ENCODE data around the gene ITPKC. TPM values are rescaled to one million over a fixed set of nuclear protein-coding genes. Genes with fewer than 3 reads are reported as not detected.

Gene ITPKC
- total RNA-seq, 4 donors from 2014 or later = 20.9 to 68.6 (median 40.5) TPM

DNA sequence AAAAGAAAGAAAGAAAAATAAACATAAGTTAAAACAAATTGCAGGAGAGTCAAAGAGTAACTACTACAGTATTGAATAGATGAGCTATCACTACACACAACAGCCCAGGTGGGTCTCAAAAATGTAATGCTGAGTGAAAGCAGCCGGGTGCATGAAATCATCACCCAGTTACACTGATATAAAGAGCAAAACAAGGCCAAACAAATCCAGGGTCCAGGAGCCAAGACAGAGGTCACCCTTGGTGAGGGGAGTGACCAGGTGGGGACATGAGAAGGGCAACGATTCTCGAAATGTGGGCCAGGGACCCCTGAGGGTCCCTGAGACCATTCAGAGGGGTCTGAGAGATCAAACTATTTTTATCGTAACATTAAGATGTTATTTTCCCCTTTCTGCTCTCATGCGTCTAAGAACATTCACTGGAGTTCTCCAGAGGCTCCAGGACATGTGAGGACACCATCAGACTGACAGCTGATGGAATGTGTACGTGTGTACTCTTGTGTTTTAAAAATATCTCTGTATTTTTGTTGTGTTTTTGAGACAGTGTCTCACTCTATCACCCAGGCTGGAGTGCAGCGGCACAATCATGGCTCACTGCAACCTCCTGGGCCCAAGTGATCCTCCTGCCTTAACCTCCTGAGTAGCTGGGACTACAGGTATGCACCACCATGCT is 10.8 kb upstream of the ITPKC start:
- no peak for TF ChIP-seq CTCF (IDR thresholded peaks at IDR 0.05; ENCODE audit: low read depth)

GRCh38 chr19:40707615-40708014 is 9.3 kb upstream of the ITPKC start:
- no peak for TF ChIP-seq CTCF (IDR thresholded peaks at IDR 0.05; ENCODE audit: low read depth)

DNA sequence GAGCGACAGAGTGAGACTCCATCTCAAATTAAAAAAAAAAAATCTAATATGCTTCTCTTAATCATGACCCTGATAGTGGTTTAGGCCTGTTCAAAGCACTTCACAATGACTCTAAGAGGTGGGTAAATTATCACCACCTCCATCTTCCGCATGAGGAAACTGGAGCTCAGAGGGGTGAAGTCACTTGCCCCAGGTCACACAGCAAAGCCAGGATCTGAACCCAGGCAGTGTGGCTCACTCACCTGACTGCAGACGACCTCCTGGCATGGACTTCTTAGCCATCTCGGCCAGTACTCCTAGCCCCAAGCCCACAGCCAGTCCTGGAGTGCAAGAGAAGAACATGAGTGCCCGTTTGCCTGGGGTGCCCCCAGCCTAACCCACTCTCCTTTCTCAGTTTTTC is 7.1 kb upstream of the ITPKC start:
- no peak for TF ChIP-seq CTCF (IDR thresholded peaks at IDR 0.05; ENCODE audit: low read depth)

GRCh38 chr19:40713939-40714338 is 3.0 kb upstream of the ITPKC start:
- TF ChIP-seq CTCF (IDR thresholded peaks at IDR 0.05; ENCODE audit: low read depth) = no peak

DNA sequence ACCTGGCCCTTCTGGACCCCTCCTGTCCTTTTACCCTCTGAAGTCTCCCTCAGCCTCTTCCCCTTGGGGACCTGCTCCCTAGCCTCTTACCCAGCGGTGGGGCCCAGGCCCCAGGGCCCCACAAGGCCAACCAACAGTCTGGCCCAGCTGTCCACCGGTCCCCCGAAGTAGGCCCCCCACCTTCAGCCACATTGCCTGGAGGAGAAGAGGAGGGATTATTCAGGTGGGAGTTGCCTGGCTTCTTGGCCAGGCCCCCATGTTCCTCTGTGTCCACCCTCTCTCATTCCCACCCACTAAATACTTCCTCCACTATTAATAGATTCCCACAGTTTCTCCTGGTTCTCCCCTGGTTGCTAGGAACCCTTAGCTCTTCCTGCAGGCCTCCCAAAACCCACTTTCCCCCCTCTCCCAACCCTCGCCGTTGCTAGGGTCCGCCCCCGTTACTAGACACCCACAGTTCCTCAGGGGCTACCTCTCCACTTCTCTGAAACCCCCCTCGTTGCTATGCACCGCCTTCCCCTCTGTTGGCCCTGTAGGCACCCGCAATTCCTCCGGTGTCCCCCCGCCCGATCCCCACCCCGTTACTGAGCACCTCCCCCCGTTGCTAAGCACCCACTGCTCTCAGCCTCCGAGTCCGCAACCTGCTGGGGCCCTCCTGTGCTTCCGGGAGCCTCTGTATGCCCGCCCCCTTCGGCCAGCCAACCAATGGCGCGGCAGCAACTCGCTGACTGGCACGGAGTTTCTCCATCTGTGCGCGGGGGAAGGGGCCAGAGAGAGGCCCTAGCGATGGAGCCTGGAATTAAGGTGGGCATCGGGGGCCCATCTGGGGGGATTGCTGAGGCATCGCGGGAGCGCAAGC is 2.2 kb upstream of the ITPKC start:
- no peak for TF ChIP-seq CTCF (IDR thresholded peaks at IDR 0.05; ENCODE audit: low read depth)

GRCh38 chr19:40716031-40716481 is 856 bp upstream of the ITPKC start:
- no peak for TF ChIP-seq CTCF (IDR thresholded peaks at IDR 0.05; ENCODE audit: low read depth)

DNA sequence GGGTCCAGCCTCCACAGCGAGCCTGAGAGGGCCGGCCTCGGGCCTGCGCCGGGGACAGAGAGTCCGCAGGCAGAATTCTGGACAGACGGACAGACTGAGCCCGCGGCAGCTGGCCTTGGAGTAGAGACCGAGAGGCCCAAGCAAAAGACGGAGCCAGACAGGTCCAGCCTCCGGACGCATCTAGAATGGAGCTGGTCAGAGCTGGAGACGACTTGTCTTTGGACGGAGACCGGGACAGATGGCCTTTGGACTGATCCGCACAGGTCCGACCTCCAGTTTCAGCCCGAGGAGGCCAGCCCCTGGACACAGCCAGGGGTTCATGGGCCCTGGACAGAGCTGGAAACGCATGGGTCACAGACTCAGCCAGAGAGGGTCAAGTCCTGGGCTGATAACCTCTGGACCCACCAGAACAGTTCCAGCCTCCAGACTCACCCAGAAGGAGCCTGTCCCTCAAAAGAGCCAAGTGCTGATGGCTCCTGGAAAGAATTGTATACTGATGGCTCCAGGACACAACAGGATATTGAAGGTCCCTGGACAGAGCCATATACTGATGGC is 490 bp downstream of the ITPKC start:
- TF ChIP-seq CTCF (IDR thresholded peaks at IDR 0.05; ENCODE audit: low read depth) = no peak
